Testis (tissue), 3 donors: Measurements from ENCODE around the gene KCNE4. TPM values are rescaled to one million over a fixed set of nuclear protein-coding genes. Genes with fewer than 3 reads are reported as not detected.

Experiments used
- DNase-seq: peaks from one replicate; pipeline ENCODE4 v3.0.0-alpha.2; 2019
- H3K27ac ChIP-seq, 2 donors: fragments of 200-600 bp; sonication (generic); one replicate each; pipeline ENCODE4 v1.5.1; 2019
- H3K27me3 ChIP-seq: fragments of 200-600 bp; sonication (generic); one replicate; pipeline ENCODE4 v1.5.1; 2019
- H3K36me3 ChIP-seq: fragments of 200-600 bp; sonication (generic); one replicate; pipeline ENCODE4 v1.5.1; 2017; ENCODE audit warnings: low read depth; ENCODE audit errors: missing control alignments
- H3K4me1 ChIP-seq: fragments of 200-600 bp; sonication (generic); one replicate; pipeline ENCODE4 v1.5.1; 2019
- H3K4me3 ChIP-seq, 2 donors: fragments of 200-600 bp; sonication (generic); one replicate each; pipeline ENCODE4 v1.5.1; 2017 to 2019
- H3K9me3 ChIP-seq: fragments of 200-600 bp; sonication (generic); one replicate; pipeline ENCODE4 v1.5.1; 2017
- CTCF ChIP-seq, 3 experiments: fragments of 450-650 bp in 2 of 3; fragments of 200-600 bp in 1 of 3; sonication (generic) in 1 of 3; IDR thresholded peaks; one replicate each; pipeline ENCODE4 v1.5.1; 2016 to 2019; ENCODE audit warnings: antibody characterized with exemption in 3 of 3, mild to moderate bottlenecking in 2 of 3, moderate library complexity in 1 of 3
- POLR2A ChIP-seq: fragments of 450-650 bp; IDR thresholded peaks from one replicate; pipeline ENCODE4 v1.6.1; 2017; ENCODE audit warnings: antibody characterized with exemption, mild to moderate bottlenecking, moderate library complexity
- WGBS, 2 donors: methylation state at CpG; one replicate each; pipeline ENCODE4 v1.1.5; 2018; 5-methylcytosine and 5-hydroxymethylcytosine counted together
- intact Hi-C: fragments of 100-400 bp; cut with DNase I; formaldehyde crosslinking; loops from one replicate; pipeline ENCODE4 v1.15.1; 2023; ENCODE audit warnings: low total_unique reads
- polyA plus RNA-seq: library from polyadenylated mRNA; stranded (reverse); fragments of 350-450 nt; fragmentation: Illumina TruSeq; extraction: RNeasy Lipid Tissue Mini Kit (QIAGEN cat#74804); gene quantifications from one replicate; pipeline ENCODE4 v1.2.3, GENCODE V29; 2014; ENCODE audit warnings: low read depth, low replicate concordance; ENCODE audit not compliant: insufficient read depth
- total RNA-seq, 2 donors: library from RNA; depleted of rRNA; stranded (reverse); fragments of >200 nt; gene quantifications; one replicate each; pipeline ENCODE4 v1.2.3, GENCODE V29; 2016

Gene KCNE4
- total and polyA plus RNA-seq, 3 donors from 2014 or later = 2.3 to 3.3 (median 2.5) TPM

GRCh38 chr2:223037445-223037800 lies 14.6 kb upstream of the KCNE4 start:
- Histone ChIP-seq H3K9me3 (no peaks in the 10 kb centered on the region), H3K27me3 (no peaks in the 10 kb centered on the region), H3K4me3 (no peak overlapping the region), H3K4me1 (no peaks in the 10 kb centered on the region), H3K27ac (no peak overlapping the region), H3K36me3 (no peaks in the 10 kb centered on the region)
- DNase-seq = no peak
- TF ChIP-seq POLR2A (no peak), CTCF (IDR thresholded peaks at IDR 0.05) (no peak)
- 64 to 65% methylated on average over 2 of the region's 2 CpGs for WGBS, 2 donors
- intact Hi-C loops = no loop called here

GRCh38 chr2:223039618-223040017 lies 12.4 kb upstream of the KCNE4 start:
- Histone ChIP-seq H3K4me3 (no peak overlapping the region), H3K4me1 (no peaks in the 10 kb centered on the region), H3K36me3 (no peaks in the 10 kb centered on the region), H3K27ac (no peak overlapping the region), H3K27me3 (no peaks in the 10 kb centered on the region), H3K9me3 (no peaks in the 10 kb centered on the region)
- intact Hi-C loops = no loop called here
- 46 to 55% methylated on average over 1 of the region's 1 CpG for WGBS, 2 donors
- TF ChIP-seq POLR2A = no peak
- no peak for TF ChIP-seq CTCF (IDR thresholded peaks at IDR 0.05)
- DNase-seq = no peak

- H3K9me3 ChIP-seq = no peaks in the 10 kb centered on the region
- no peaks in the 10 kb centered on the region for H3K27me3 ChIP-seq
- H3K4me3 ChIP-seq = no peak overlapping the region
- WGBS, 2 donors = 93 to 94% methylated on average over 3 of the region's 3 CpGs
- intact Hi-C loops = no loop called here
- DNase-seq = no peak
- no peaks in the 10 kb centered on the region for H3K4me1 ChIP-seq
- H3K36me3 ChIP-seq = no peaks in the 10 kb centered on the region
- no peak for TF ChIP-seq POLR2A
- no peak for TF ChIP-seq CTCF (IDR thresholded peaks at IDR 0.05)
- no peak overlapping the region for H3K27ac ChIP-seq
Measured at GRCh38 chr2:223040527-223040926, 11.5 kb upstream of the KCNE4 start.

GRCh38 chr2:223041527-223042109 lies 10.4 kb upstream of the KCNE4 start:
- Histone ChIP-seq H3K4me1 (no peaks in the 10 kb centered on the region), H3K27me3 (no peaks in the 10 kb centered on the region), H3K36me3 (no peaks in the 10 kb centered on the region), H3K9me3 (no peaks in the 10 kb centered on the region), H3K27ac (peak overlapping the region in 1 of 2 donors; percentile 20), H3K4me3 (no peak overlapping the region)
- peak; percentile 56 for DNase-seq
- WGBS, 2 donors = 45 to 63% methylated on average over 4 of the region's 4 CpGs
- intact Hi-C loops = no loop called here
- TF ChIP-seq CTCF (IDR thresholded peaks at IDR 0.05) = no peak
- no peak for TF ChIP-seq POLR2A

- intact Hi-C loops = no loop called here
- Histone ChIP-seq H3K9me3 (no peaks in the 10 kb centered on the region), H3K36me3 (no peaks in the 10 kb centered on the region), H3K27ac (no peak overlapping the region), H3K27me3 (no peaks in the 10 kb centered on the region), H3K4me1 (no peaks in the 10 kb centered on the region), H3K4me3 (no peak overlapping the region)
- 90 to 98% methylated on average over 2 of the region's 2 CpGs for WGBS, 2 donors
- no peak for DNase-seq
- TF ChIP-seq CTCF (IDR thresholded peaks at IDR 0.05) = no peak
- no peak for TF ChIP-seq POLR2A
Measured at GRCh38 chr2:223042284-223042683, 9.7 kb upstream of the KCNE4 start.
